GM12878 (cell line): ENCODE results near the gene VSIG8.

Experiments
- POLR2AphosphoS5 ChIP-seq: IDR thresholded peaks from 2 replicates; pipeline ENCODE4 v1.6.1; 2011; ENCODE audit warnings: mild to moderate bottlenecking, low read length, inconsistent platforms
- TF ChIP-seq, protein P1 (sequence below), 3 experiments: IDR thresholded peaks in 2 of 3; conservative IDR thresholded peaks in 1 of 3; 2 replicates each; pipeline ENCODE4 v1.5.1; 2011; ENCODE audit warnings: low read depth in 3 of 3, low read length in 3 of 3, mild to moderate bottlenecking in 3 of 3, control low read depth in 2 of 3, moderate library complexity in 2 of 3, inconsistent platforms in 1 of 3, mixed read lengths in 1 of 3; ENCODE audit not compliant: control insufficient read depth in 2 of 3, insufficient read depth in 1 of 3; ENCODE audit errors: extremely low read depth in 1 of 3

DNA sequence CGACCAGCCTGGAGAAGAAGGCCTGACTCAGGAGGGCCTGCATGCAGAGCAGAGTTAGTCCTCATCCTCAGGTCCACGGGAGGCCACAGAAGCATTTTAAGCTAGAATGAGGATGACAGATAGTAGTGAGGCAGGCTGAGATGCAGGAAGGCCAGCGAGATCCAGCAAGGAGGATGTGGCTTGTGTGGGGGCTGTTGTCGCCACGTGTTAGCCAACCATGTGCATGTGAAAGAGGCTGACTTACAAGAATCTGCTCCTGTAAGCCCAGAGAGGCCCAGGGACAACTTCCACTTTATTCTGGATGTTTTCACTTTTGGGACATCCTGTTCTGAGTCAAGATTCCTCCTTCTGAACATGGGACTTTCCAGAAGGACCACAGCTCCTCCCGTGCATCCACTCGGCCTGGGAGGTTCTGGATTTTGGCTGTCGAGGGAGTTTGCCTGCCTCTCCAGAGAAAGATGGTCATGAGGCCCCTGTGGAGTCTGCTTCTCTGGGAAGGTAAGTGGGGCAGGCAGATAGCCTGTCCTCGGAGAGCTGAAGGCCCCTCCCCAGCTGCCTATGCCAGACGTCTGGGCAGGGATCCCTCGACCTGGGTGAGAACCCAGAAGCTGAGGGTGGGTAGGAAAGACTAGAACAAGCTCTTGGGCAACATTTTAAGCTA lies 35.9 kb downstream of the VSIG8 start, which contains the start of gene SLAMF8:
- TF ChIP-seq, protein P1, sequence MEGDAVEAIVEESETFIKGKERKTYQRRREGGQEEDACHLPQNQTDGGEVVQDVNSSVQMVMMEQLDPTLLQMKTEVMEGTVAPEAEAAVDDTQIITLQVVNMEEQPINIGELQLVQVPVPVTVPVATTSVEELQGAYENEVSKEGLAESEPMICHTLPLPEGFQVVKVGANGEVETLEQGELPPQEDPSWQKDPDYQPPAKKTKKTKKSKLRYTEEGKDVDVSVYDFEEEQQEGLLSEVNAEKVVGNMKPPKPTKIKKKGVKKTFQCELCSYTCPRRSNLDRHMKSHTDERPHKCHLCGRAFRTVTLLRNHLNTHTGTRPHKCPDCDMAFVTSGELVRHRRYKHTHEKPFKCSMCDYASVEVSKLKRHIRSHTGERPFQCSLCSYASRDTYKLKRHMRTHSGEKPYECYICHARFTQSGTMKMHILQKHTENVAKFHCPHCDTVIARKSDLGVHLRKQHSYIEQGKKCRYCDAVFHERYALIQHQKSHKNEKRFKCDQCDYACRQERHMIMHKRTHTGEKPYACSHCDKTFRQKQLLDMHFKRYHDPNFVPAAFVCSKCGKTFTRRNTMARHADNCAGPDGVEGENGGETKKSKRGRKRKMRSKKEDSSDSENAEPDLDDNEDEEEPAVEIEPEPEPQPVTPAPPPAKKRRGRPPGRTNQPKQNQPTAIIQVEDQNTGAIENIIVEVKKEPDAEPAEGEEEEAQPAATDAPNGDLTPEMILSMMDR (IDR thresholded peaks at IDR 0.05 in 2 of 3, conservative IDR thresholded peaks at IDR 0.05 in 1 of 3; ENCODE audit: control insufficient read depth in 2 of 3, extremely low read depth in 1 of 3, insufficient read depth in 1 of 3, low read depth in 3 of 3, low read length in 3 of 3) = no peak
- TF ChIP-seq POLR2AphosphoS5 = no peak
